MM.1S (cell line): ENCODE measurements around the gene VWA5A.

Experiments used
- CTCF ChIP-seq: fragments of 300-600 bp; sonication (generic); IDR thresholded peaks from 2 replicates; pipeline ENCODE4 v1.5.1; 2016; ENCODE audit warnings: antibody characterized with exemption, low read length, mixed read lengths
- EZH2 ChIP-seq: fragments of 300-600 bp; sonication (generic); optimal IDR thresholded peaks from 2 replicates; pipeline ENCODE3; 2017; ENCODE audit warnings: low read depth, mild to moderate bottlenecking, antibody characterized with exemption, low read length, mixed read lengths
- EZH2phosphoT487 ChIP-seq: fragments of 300-600 bp; sonication (generic); IDR thresholded peaks from 2 replicates; pipeline ENCODE4 v1.6.1; 2018; ENCODE audit warnings: antibody characterized with exemption, low read length

GRCh38 chr11:124080327-124081001 lies 34.8 kb upstream of the VWA5A start:
- no peak for TF ChIP-seq CTCF
- TF ChIP-seq EZH2 = no peak
- TF ChIP-seq EZH2phosphoT487 = no peak
